ENCODE data around the gene NMB. TPM values are rescaled to one million over a fixed set of nuclear protein-coding genes. Genes with fewer than 3 reads are reported as not detected.

Gene NMB
- total and polyA plus RNA-seq, 2 experiments from 2014 or later = 7.7 to 8.2 TPM

GRCh38 chr15:84620626-84621025 lies 37.4 kb downstream of the NMB start:
- Histone ChIP-seq H3K4me3 (no peak overlapping the region), H3K27ac (no peak overlapping the region), H3K4me2 (ENCODE audit: unreplicated experiment) (no peak overlapping the region), H4K20me1 (ENCODE audit: insufficient read depth) (no peaks in the 10 kb centered on the region), H3K27me3 (replicated peaks; ENCODE audit: insufficient read depth) (no peaks in the 10 kb centered on the region), H3K36me3 (ENCODE audit: low read depth) (peaks cover 5% of the 10 kb centered on the region; the same call in 1 of the 2 replicates), H3K9me2 (ENCODE audit: insufficient read depth) (no peaks in the 10 kb centered on the region), H3F3A (ENCODE audit: insufficient read depth) (no peaks in the 10 kb centered on the region), H3K4me1 (ENCODE audit: insufficient read depth) (no peaks in the 10 kb centered on the region), H3K9me3 (ENCODE audit: low read depth) (no peaks in the 10 kb centered on the region), H3K79me2 (ENCODE audit: insufficient read depth) (no peaks in the 10 kb centered on the region), H2AFZ (no peak overlapping the region), H3K9ac (no peak overlapping the region)
- in situ Hi-C loops (cut with MboI) = no loop called here
- TF ChIP-seq EZH2 (IDR thresholded peaks at IDR 0.05; ENCODE audit: insufficient read depth, poor library complexity, severe bottlenecking) (no peak), EZH2phosphoT487 (IDR thresholded peaks at IDR 0.05; ENCODE audit: insufficient read depth, low read depth) (no peak)
- WGBS, 2 experiments (ENCODE audit: low coverage in 1 of 2, low lambda C conversion rate in 2 of 2, missing lambda C conversion rate in 2 of 2) = 89 to 91% methylated on average over 8 of the region's 8 CpGs
- no peak for DNase-seq

GRCh38 chr15:84616235-84616634 lies 41.8 kb downstream of the NMB start:
- Histone ChIP-seq H3K9ac (no peak overlapping the region), H3K4me1 (ENCODE audit: insufficient read depth) (peaks cover 7% of the 10 kb centered on the region; the same call in 1 of the 2 replicates), H3K27ac (no peak overlapping the region), H3K27me3 (replicated peaks; ENCODE audit: insufficient read depth) (no peaks in the 10 kb centered on the region), H2AFZ (no peak overlapping the region), H3K4me2 (ENCODE audit: unreplicated experiment) (no peak overlapping the region), H3K36me3 (ENCODE audit: low read depth) (peaks cover 4% of the 10 kb centered on the region; the same call in 1 of the 2 replicates), H3K9me3 (ENCODE audit: low read depth) (no peaks in the 10 kb centered on the region), H3K79me2 (ENCODE audit: insufficient read depth) (0 out of 2 replicates have a peak, but pooled peaks cover 4% of the 10 kb centered on the region), H3K9me2 (ENCODE audit: insufficient read depth) (no peaks in the 10 kb centered on the region), H3K4me3 (no peak overlapping the region), H3F3A (ENCODE audit: insufficient read depth) (no peaks in the 10 kb centered on the region), H4K20me1 (ENCODE audit: insufficient read depth) (no peaks in the 10 kb centered on the region)
- TF ChIP-seq EZH2 (IDR thresholded peaks at IDR 0.05; ENCODE audit: insufficient read depth, poor library complexity, severe bottlenecking) (no peak), EZH2phosphoT487 (IDR thresholded peaks at IDR 0.05; ENCODE audit: insufficient read depth, low read depth) (no peak)
- no peak for DNase-seq
- in situ Hi-C loops (cut with MboI) = no loop called here
- WGBS, 2 experiments (ENCODE audit: low coverage in 1 of 2, low lambda C conversion rate in 2 of 2, missing lambda C conversion rate in 2 of 2) = 90 to 93% methylated on average over 3 of the region's 3 CpGs

- no peaks in the 10 kb centered on the region for H3K27me3 ChIP-seq (replicated peaks; ENCODE audit: insufficient read depth)
- no peak overlapping the region for H2AFZ ChIP-seq
- H3K27ac ChIP-seq = 0 out of 2 replicates have a peak overlapping the region, but pooled peaks have one; percentile 4
- in situ Hi-C loops (cut with MboI) = no loop called here
- WGBS, 2 experiments (ENCODE audit: low coverage in 1 of 2, low lambda C conversion rate in 2 of 2, missing lambda C conversion rate in 2 of 2) = 94 to 96% methylated on average over 7 of the region's 7 CpGs
- peak; percentile 75 for DNase-seq
- H3K36me3 ChIP-seq (ENCODE audit: low read depth) = no peaks in the 10 kb centered on the region
- no peak overlapping the region for H3K4me3 ChIP-seq
- H3K9me3 ChIP-seq (ENCODE audit: low read depth) = no peaks in the 10 kb centered on the region
- no peaks in the 10 kb centered on the region for H3F3A ChIP-seq (ENCODE audit: insufficient read depth)
- TF ChIP-seq EZH2 (IDR thresholded peaks at IDR 0.05; ENCODE audit: insufficient read depth, poor library complexity, severe bottlenecking) = no peak
- no peak for TF ChIP-seq EZH2phosphoT487 (IDR thresholded peaks at IDR 0.05; ENCODE audit: insufficient read depth, low read depth)
- 0 out of 2 replicates have a peak, but pooled peaks cover 4% of the 10 kb centered on the region for H3K79me2 ChIP-seq (ENCODE audit: insufficient read depth)
- H4K20me1 ChIP-seq (ENCODE audit: insufficient read depth) = no peaks in the 10 kb centered on the region
- no peak overlapping the region for H3K4me2 ChIP-seq (ENCODE audit: unreplicated experiment)
- H3K9me2 ChIP-seq (ENCODE audit: insufficient read depth) = no peaks in the 10 kb centered on the region
- peaks cover 7% of the 10 kb centered on the region; the same call in 1 of the 2 replicates for H3K4me1 ChIP-seq (ENCODE audit: insufficient read depth)
- no peak overlapping the region for H3K9ac ChIP-seq
Measured at GRCh38 chr15:84611631-84612030, 46.4 kb downstream of the NMB start.

GRCh38 chr15:84609818-84610525 lies 48.0 kb downstream of the NMB start:
- Histone ChIP-seq H3K4me1 (ENCODE audit: insufficient read depth) (peaks cover 7% of the 10 kb centered on the region; the same call in 1 of the 2 replicates), H3K4me2 (ENCODE audit: unreplicated experiment) (no peak overlapping the region), H3K4me3 (no peak overlapping the region), H3F3A (ENCODE audit: insufficient read depth) (no peaks in the 10 kb centered on the region), H3K27me3 (replicated peaks; ENCODE audit: insufficient read depth) (no peaks in the 10 kb centered on the region), H3K79me2 (ENCODE audit: insufficient read depth) (0 out of 2 replicates have a peak, but pooled peaks cover 4% of the 10 kb centered on the region), H3K36me3 (ENCODE audit: low read depth) (no peaks in the 10 kb centered on the region), H4K20me1 (ENCODE audit: insufficient read depth) (no peaks in the 10 kb centered on the region), H3K9me3 (ENCODE audit: low read depth) (no peaks in the 10 kb centered on the region), H2AFZ (no peak overlapping the region), H3K27ac (no peak overlapping the region), H3K9ac (no peak overlapping the region), H3K9me2 (ENCODE audit: insufficient read depth) (no peaks in the 10 kb centered on the region)
- in situ Hi-C loops (cut with MboI) = no loop called here
- WGBS, 2 experiments (ENCODE audit: low coverage in 1 of 2, low lambda C conversion rate in 2 of 2, missing lambda C conversion rate in 2 of 2) = 92 to 95% methylated on average over 11 of the region's 11 CpGs
- TF ChIP-seq EZH2phosphoT487 (IDR thresholded peaks at IDR 0.05; ENCODE audit: insufficient read depth, low read depth) = no peak
- TF ChIP-seq EZH2 (IDR thresholded peaks at IDR 0.05; ENCODE audit: insufficient read depth, poor library complexity, severe bottlenecking) = no peak
- no peak for DNase-seq

Data from GM23248 (cell line).